ENCODE measurements around the gene ETV2. TPM values are rescaled to one million over a fixed set of nuclear protein-coding genes. Genes with fewer than 3 reads are reported as not detected.

Gene ETV2
- total RNA-seq, 1 experiment from 2014 or later, result 1.5 TPM

- Histone ChIP-seq H3K79me2 (ENCODE audit: insufficient read depth, low read length) (peaks cover 5% of the 10 kb centered on the region; the same call in 1 of the 2 replicates), H3K9me3 (ENCODE audit: control insufficient read depth in 1 of 2, insufficient read depth in 1 of 2, low read depth in 1 of 2, low read length in 2 of 2) (no peaks in the 10 kb centered on the region), H2AFZ (ENCODE audit: low read depth, low read length, poor library complexity, severe bottlenecking) (no peak overlapping the region), H3K9ac (ENCODE audit: low read length) (peak overlapping the region; percentile 98), H4K20me1 (ENCODE audit: insufficient read depth) (no peaks in the 10 kb centered on the region), H3K9me2 (ENCODE audit: insufficient read depth) (no peaks in the 10 kb centered on the region), H3K4me1 (ENCODE audit: control insufficient read depth in 1 of 2, insufficient read depth in 2 of 2, low read length in 2 of 2) (peaks cover 10 to 18% of the 10 kb centered on the region in 2 experiments), H3K27me3 (ENCODE audit: insufficient read depth, low read length) (no peaks in the 10 kb centered on the region), H3K4me2 (ENCODE audit: low read length) (peak overlapping the region; percentile 99), H3K27ac (ENCODE audit: low read depth, low read length) (no peak overlapping the region), H3K36me3 (ENCODE audit: control insufficient read depth in 1 of 2, insufficient read depth in 2 of 2, low read length in 2 of 2) (no peaks in the 10 kb centered on the region; a peak in 2 of 4 replicates), H3K4me3 (replicated peaks in 1 of 2; ENCODE audit: low read depth in 1 of 2, low read length in 2 of 2) (peak overlapping the region; percentile 93 to 97)
- TF ChIP-seq REST (IDR thresholded peaks at IDR 0.05; ENCODE audit: low read depth) (no peak), CTCF (IDR thresholded peaks at IDR 0.05 in 2 of 3, conservative IDR thresholded peaks at IDR 0.05 in 1 of 3; ENCODE audit: borderline replicate concordance in 1 of 3, insufficient read depth in 1 of 3, low read depth in 2 of 3, low read length in 2 of 3) (no peak), ZNF274 (IDR thresholded peaks at IDR 0.05; ENCODE audit: low read depth, low read length) (no peak), CBX3 (IDR thresholded peaks at IDR 0.05; ENCODE audit: low read depth) (no peak), SIN3A (IDR thresholded peaks at IDR 0.05; ENCODE audit: low read depth) (no peak), CEBPB (IDR thresholded peaks at IDR 0.05; ENCODE audit: low read depth) (no peak), SRF (IDR thresholded peaks at IDR 0.05; ENCODE audit: low read depth) (no peak), FOSL1 (IDR thresholded peaks at IDR 0.05; ENCODE audit: low read depth) (no peak), ATF3 (IDR thresholded peaks at IDR 0.05) (no peak)
- ChIA-PET POLR2A (interaction anchor here (1.4 kb wide), 1 partner anchor 21 kb away, joined by 4 read pairs; no protein-coding TSS in a partner anchor), CTCF (interaction anchor here (1.4 kb wide), 1 partner anchor 11 kb away, joined by 3 read pairs; no protein-coding TSS in a partner anchor), RAD21 (ENCODE audit: low non-redundant PET in 1 of 2, low total read pairs in 2 of 2, uncharacterized antibody in 2 of 2, unreplicated experiment in 2 of 2) (no interaction called here)
- no TSS peak for BruUV-seq (replicated peaks)
- intact Hi-C loops (cut with micrococcal nuclease), result no loop called here
- DNase-seq (ENCODE audit: low read depth, low spot score), result no peak
- no peak for ATAC-seq
These were observed 28.0 kb upstream of the ETV2 start for GRCh38 chr19:35613574-35613973.

All from HCT116 (cell line).